OCI-LY3 (cell line): ENCODE results near the gene ZNF613.

Source experiments
- H2AFZ ChIP-seq: fragments of 200-600, 300-600 bp; shearing (Covaris generic); 2 replicates; pipeline ENCODE4 v1.6.0; 2014; ENCODE audit warnings: antibody characterized with exemption, low read depth, low read length
- H3K27ac ChIP-seq: fragments of 200-600, 300-600 bp; sonication (generic); 2 replicates; pipeline ENCODE4 v1.5.1; 2014; ENCODE audit warnings: mild to moderate bottlenecking, low read length, moderate library complexity, mixed read lengths
- H3K27me3 ChIP-seq: fragments of 200-600, 300-600 bp; sonication (generic); 2 replicates; pipeline ENCODE4 v1.6.1; 2014; ENCODE audit warnings: low read depth, low read length, mixed read lengths
- H3K36me3 ChIP-seq: fragments of 200-600, 300-600 bp; sonication (generic); replicated peaks from 2 replicates; pipeline ENCODE3; 2014; ENCODE audit warnings: low read depth, low read length, mixed read lengths
- H3K4me1 ChIP-seq: fragments of 300-600, 200-600 bp; sonication (generic); 2 replicates; pipeline ENCODE4 v1.6.1; 2014; ENCODE audit warnings: low read length, mixed read lengths
- H3K4me2 ChIP-seq: fragments of 200-600, 300-600 bp; sonication (generic); 2 replicates; pipeline ENCODE4 v1.6.1; 2014; ENCODE audit warnings: low read length, mixed read lengths
- H3K4me3 ChIP-seq: fragments of 300-600, 200-600 bp; sonication (generic); 2 replicates; pipeline ENCODE4 v1.5.1; 2014; ENCODE audit warnings: antibody characterized with exemption, mild to moderate bottlenecking, low read length, moderate library complexity
- H3K79me2 ChIP-seq: fragments of 300-600, 200-600 bp; shearing (Covaris generic); 2 replicates; pipeline ENCODE4 v1.6.1; 2014; ENCODE audit warnings: mild to moderate bottlenecking, low read length, mixed read lengths
- H3K9ac ChIP-seq: fragments of 300-600, 200-600 bp; shearing (Covaris generic); 2 replicates; pipeline ENCODE4 v1.6.0; 2014; ENCODE audit warnings: mild to moderate bottlenecking, low read length, moderate library complexity
- H3K9me3 ChIP-seq: fragments of 200-600, 300-600 bp; shearing (Covaris generic); 2 replicates; pipeline ENCODE4 v1.6.1; 2014; ENCODE audit warnings: low read length, mixed read lengths; ENCODE audit not compliant: insufficient read depth
- H4K20me1 ChIP-seq: fragments of 200-600, 300-600 bp; sonication (generic); 2 replicates; pipeline ENCODE4 v1.6.1; 2016; ENCODE audit warnings: low read length, mixed read lengths; ENCODE audit not compliant: insufficient read depth
- EZH2phosphoT487 ChIP-seq: fragments of 200-600 bp; shearing (Covaris generic); IDR thresholded peaks from 2 replicates; pipeline ENCODE4 v1.6.1; 2018; ENCODE audit warnings: antibody characterized with exemption, mixed run types, low read depth
- TF ChIP-seq, protein P1 (sequence below): fragments of 200-600, 300-600 bp; sonication (generic); IDR thresholded peaks from 2 replicates; pipeline ENCODE4 v1.5.1; 2014; ENCODE audit warnings: antibody characterized with exemption, low read length, low read depth

Gene ZNF613

DNA sequence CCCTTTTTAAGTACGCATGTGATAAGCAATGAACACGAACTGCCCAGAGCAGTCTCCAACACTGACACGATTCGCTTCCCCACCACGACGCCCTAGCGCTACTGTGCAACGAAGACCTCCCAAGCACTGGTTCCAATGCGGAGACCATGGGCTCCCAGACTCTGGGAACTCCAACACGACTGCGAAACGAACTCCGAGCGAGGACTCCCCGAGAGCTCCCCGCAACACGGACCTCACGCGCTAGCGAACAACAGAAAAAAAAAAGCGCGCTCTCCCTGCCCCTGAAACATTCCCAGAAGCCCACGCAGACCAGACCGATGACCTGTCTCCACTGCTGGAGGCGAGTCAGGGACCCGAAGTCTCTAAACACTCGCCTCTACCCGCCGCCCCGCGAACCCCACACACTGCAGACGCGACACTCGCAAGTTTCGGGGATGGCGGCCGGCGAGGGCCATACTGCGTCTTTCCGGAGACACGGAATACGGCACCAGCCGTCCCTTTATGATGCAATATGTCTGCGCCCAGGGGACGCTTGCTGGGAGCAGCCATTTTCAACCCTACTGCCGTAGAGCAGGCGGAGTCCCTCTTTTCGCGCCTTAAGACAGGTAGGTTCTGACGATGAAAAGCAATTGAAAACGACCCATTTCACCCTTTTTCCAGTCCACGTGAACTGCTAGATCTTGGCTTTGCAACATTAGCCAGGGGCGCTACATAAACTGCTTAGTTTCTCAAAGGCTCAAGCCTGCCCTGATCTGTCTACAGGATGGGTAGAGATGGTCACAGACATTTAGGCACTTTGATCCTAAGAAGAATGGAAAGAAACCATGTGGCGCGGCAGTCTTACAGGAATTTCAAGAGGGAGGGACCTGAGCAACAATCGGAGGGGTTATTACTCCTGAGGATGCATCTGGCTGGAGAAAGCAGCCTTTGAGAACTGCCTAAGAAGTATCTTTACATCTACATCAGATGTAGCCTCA is 39.5 kb upstream of the ZNF613 start, which contains the start of gene ZNF577:
TSS of gene ZNF577 (minus strand) at position 430 of the 977 bp plus-strand sequence. CDS start 7,569 bp downstream, outside the sequence.
- Histone ChIP-seq H3K9ac (no peak within 1 kb of the TSS), H2AFZ (no peak within 1 kb of the TSS), H3K9me3 (peaks cover 45% of the 10 kb centered on the region), H3K4me3 (no peak within 1 kb of the TSS), H3K4me2 (no peak within 1 kb of the TSS), H3K36me3 (peaks cover 42% of the 10 kb centered on the region), H3K79me2 (no peaks in the 10 kb centered on the region), H3K27ac (no peak within 1 kb of the TSS), H4K20me1 (no peaks in the 10 kb centered on the region), H3K4me1 (no peaks in the 10 kb centered on the region), H3K27me3 (no peaks in the 10 kb centered on the region)
- TF ChIP-seq, protein P1, sequence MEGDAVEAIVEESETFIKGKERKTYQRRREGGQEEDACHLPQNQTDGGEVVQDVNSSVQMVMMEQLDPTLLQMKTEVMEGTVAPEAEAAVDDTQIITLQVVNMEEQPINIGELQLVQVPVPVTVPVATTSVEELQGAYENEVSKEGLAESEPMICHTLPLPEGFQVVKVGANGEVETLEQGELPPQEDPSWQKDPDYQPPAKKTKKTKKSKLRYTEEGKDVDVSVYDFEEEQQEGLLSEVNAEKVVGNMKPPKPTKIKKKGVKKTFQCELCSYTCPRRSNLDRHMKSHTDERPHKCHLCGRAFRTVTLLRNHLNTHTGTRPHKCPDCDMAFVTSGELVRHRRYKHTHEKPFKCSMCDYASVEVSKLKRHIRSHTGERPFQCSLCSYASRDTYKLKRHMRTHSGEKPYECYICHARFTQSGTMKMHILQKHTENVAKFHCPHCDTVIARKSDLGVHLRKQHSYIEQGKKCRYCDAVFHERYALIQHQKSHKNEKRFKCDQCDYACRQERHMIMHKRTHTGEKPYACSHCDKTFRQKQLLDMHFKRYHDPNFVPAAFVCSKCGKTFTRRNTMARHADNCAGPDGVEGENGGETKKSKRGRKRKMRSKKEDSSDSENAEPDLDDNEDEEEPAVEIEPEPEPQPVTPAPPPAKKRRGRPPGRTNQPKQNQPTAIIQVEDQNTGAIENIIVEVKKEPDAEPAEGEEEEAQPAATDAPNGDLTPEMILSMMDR, result no peak
- no peak for TF ChIP-seq EZH2phosphoT487

GRCh38 chr19:51889934-51890333 is 37.3 kb upstream of the ZNF613 start:
- H3K79me2 ChIP-seq, result no peaks in the 10 kb centered on the region
- peaks cover 51% of the 10 kb centered on the region for H3K9me3 ChIP-seq
- H4K20me1 ChIP-seq, result no peaks in the 10 kb centered on the region
- H2AFZ ChIP-seq, result no peak overlapping the region
- H3K4me1 ChIP-seq, result no peaks in the 10 kb centered on the region
- no peak overlapping the region for H3K4me2 ChIP-seq
- H3K9ac ChIP-seq, result no peak overlapping the region
- TF ChIP-seq, protein P1, result no peak
- TF ChIP-seq EZH2phosphoT487, result no peak
- no peak overlapping the region for H3K27ac ChIP-seq
- H3K4me3 ChIP-seq, result no peak overlapping the region
- H3K36me3 ChIP-seq, result peaks cover 47% of the 10 kb centered on the region
- H3K27me3 ChIP-seq, result no peaks in the 10 kb centered on the region

DNA sequence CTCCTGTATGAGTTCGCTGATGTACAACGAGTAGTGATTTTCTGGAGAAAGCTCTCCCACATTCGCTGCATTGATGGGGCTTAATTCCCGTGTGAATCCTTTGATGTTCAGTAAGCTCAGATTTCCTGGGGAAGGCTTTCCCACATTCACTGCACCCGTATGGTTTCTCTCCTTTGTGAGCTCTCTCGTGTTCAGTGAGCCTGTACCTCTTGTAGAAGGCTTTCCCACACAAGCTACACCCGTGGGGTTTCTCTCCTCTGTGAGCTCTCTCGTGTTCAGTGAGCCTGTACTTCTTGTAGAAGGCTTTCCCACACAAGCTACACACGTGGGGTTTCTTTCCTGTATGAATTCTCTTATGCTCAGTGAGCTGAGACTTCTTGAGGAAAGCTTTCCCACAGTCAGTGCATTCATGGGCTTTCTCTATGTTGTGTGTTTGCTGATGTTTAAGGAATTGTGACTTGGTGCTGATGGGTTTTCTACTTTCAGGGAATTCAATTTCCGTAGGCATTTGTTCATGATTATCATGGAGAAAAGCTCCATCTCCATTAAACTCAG is 36.0 kb upstream of the ZNF613 start:
- TF ChIP-seq EZH2phosphoT487, result no peak
- TF ChIP-seq, protein P1, result no peak
- Histone ChIP-seq H3K4me2 (no peak overlapping the region), H2AFZ (no peak overlapping the region), H3K36me3 (peaks cover 51% of the 10 kb centered on the region), H3K27me3 (no peaks in the 10 kb centered on the region), H3K4me3 (no peak overlapping the region), H3K4me1 (no peaks in the 10 kb centered on the region), H3K27ac (no peak overlapping the region), H4K20me1 (no peaks in the 10 kb centered on the region), H3K9ac (no peak overlapping the region), H3K79me2 (no peaks in the 10 kb centered on the region), H3K9me3 (peaks cover 44% of the 10 kb centered on the region)

- Histone ChIP-seq H3K4me3 (no peak overlapping the region), H3K4me1 (no peaks in the 10 kb centered on the region), H4K20me1 (no peaks in the 10 kb centered on the region), H3K4me2 (no peak overlapping the region), H3K36me3 (peaks cover 32% of the 10 kb centered on the region), H3K9ac (no peak overlapping the region), H3K27me3 (no peaks in the 10 kb centered on the region), H3K79me2 (peaks cover 25% of the 10 kb centered on the region), H3K27ac (no peak overlapping the region), H3K9me3 (peaks cover 14% of the 10 kb centered on the region), H2AFZ (no peak overlapping the region)
- TF ChIP-seq EZH2phosphoT487, result no peak
- TF ChIP-seq, protein P1, result no peak
These were observed 25.4 kb upstream of the ZNF613 start for GRCh38 chr19:51901860-51902259.
